Measurements from ENCODE around the gene IL11.

GRCh38 chr19:55385724-55386492, 15.6 kb upstream of the IL11 start, which contains the start of gene RPL28:
- TF ChIP-seq POLR2A (IDR thresholded peaks at IDR 0.05; ENCODE audit: low read length) (peak; percentile 100), JUNB (IDR thresholded peaks at IDR 0.05) (no peak), E2F6 (IDR thresholded peaks at IDR 0.05; ENCODE audit: borderline replicate concordance, low read depth) (no peak; the same call in 1 of the 2 replicates), ELK1 (IDR thresholded peaks at IDR 0.05; ENCODE audit: low read depth, low read length) (no peak), BCL3 (IDR thresholded peaks at IDR 0.05) (peak; percentile 99), CHD2 (IDR thresholded peaks at IDR 0.05; ENCODE audit: low read length, partially characterized antibody) (no peak), EP300 (IDR thresholded peaks at IDR 0.05) (no peak), REST (IDR thresholded peaks at IDR 0.05) (no peak)
- TF ChIP-seq, protein P1, sequence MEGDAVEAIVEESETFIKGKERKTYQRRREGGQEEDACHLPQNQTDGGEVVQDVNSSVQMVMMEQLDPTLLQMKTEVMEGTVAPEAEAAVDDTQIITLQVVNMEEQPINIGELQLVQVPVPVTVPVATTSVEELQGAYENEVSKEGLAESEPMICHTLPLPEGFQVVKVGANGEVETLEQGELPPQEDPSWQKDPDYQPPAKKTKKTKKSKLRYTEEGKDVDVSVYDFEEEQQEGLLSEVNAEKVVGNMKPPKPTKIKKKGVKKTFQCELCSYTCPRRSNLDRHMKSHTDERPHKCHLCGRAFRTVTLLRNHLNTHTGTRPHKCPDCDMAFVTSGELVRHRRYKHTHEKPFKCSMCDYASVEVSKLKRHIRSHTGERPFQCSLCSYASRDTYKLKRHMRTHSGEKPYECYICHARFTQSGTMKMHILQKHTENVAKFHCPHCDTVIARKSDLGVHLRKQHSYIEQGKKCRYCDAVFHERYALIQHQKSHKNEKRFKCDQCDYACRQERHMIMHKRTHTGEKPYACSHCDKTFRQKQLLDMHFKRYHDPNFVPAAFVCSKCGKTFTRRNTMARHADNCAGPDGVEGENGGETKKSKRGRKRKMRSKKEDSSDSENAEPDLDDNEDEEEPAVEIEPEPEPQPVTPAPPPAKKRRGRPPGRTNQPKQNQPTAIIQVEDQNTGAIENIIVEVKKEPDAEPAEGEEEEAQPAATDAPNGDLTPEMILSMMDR (IDR thresholded peaks at IDR 0.05): no peak
- TF ChIP-seq, protein P2, sequence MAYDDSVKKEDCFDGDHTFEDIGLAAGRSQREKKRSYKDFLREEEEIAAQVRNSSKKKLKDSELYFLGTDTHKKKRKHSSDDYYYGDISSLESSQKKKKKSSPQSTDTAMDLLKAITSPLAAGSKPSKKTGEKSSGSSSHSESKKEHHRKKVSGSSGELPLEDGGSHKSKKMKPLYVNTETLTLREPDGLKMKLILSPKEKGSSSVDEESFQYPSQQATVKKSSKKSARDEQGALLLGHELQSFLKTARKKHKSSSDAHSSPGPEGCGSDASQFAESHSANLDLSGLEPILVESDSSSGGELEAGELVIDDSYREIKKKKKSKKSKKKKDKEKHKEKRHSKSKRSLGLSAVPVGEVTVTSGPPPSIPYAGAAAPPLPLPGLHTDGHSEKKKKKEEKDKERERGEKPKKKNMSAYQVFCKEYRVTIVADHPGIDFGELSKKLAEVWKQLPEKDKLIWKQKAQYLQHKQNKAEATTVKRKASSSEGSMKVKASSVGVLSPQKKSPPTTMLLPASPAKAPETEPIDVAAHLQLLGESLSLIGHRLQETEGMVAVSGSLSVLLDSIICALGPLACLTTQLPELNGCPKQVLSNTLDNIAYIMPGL (CRISPR knock-in tag; IDR thresholded peaks at IDR 0.05; ENCODE audit: borderline replicate concordance): no peak
